Neuronal stem cell (in vitro differentiated cells): ENCODE measurements around the gene DEPDC4.

Experiments
- DNase-seq: peaks from one replicate; pipeline ENCODE4 v3.0.0-alpha.2; 2013; ENCODE audit warnings: low spot score
- H2AFZ ChIP-seq: one replicate; pipeline ENCODE4 v1.6.1; 2013; ENCODE audit warnings: mild to moderate bottlenecking, low read length, inconsistent platforms
- H2AK5ac ChIP-seq: 2 replicates; pipeline ENCODE4 v1.6.1; 2013; ENCODE audit warnings: low read depth, mild to moderate bottlenecking, inconsistent platforms, low read length, moderate library complexity, mixed read lengths
- H2BK120ac ChIP-seq: 2 replicates; pipeline ENCODE4 v1.6.1; 2013; ENCODE audit warnings: low read depth, mild to moderate bottlenecking, inconsistent platforms, low read length, moderate library complexity, mixed read lengths
- H2BK12ac ChIP-seq: one replicate; pipeline ENCODE4 v1.6.1; 2013; ENCODE audit warnings: low read length, inconsistent platforms
- H2BK15ac ChIP-seq: 2 replicates; pipeline ENCODE4 v1.6.1; 2013; ENCODE audit warnings: mild to moderate bottlenecking, low read length, inconsistent platforms, mixed read lengths
- H2BK5ac ChIP-seq: one replicate; pipeline ENCODE4 v1.6.1; 2013; ENCODE audit warnings: inconsistent platforms, mild to moderate bottlenecking, low read length, moderate library complexity
- H3K14ac ChIP-seq: one replicate; pipeline ENCODE4 v1.6.1; 2013; ENCODE audit warnings: low read length, inconsistent platforms
- H3K18ac ChIP-seq: 2 replicates; pipeline ENCODE4 v1.6.1; 2013; ENCODE audit warnings: low read length, inconsistent platforms
- H3K23ac ChIP-seq: 2 replicates; pipeline ENCODE4 v1.6.1; 2013; ENCODE audit warnings: low read depth, mild to moderate bottlenecking, mixed read lengths, low read length, inconsistent platforms; ENCODE audit not compliant: poor library complexity
- H3K27ac ChIP-seq: replicated peaks from 3 replicates; pipeline ENCODE4 v1.5.1; 2013; ENCODE audit warnings: low read length, inconsistent platforms
- H3K27me3 ChIP-seq, 3 experiments: 2 replicates each; pipeline ENCODE4 v1.6.1; 2013; ENCODE audit warnings: low read length in 3 of 3, mild to moderate bottlenecking in 2 of 3, inconsistent platforms in 1 of 3, low read depth in 1 of 3, mixed read lengths in 1 of 3, moderate library complexity in 1 of 3; ENCODE audit not compliant: control insufficient read depth in 3 of 3, insufficient read depth in 3 of 3
- H3K36me3 ChIP-seq, 2 donors: replicated peaks in 1 of 2; 2 replicates each; pipeline ENCODE4 v1.6.1; 2013; ENCODE audit warnings: low read length in 2 of 2; ENCODE audit not compliant: control insufficient read depth in 2 of 2, insufficient read depth in 2 of 2
- H3K4ac ChIP-seq: 2 replicates; pipeline ENCODE4 v1.6.1; 2013; ENCODE audit warnings: inconsistent platforms, mild to moderate bottlenecking, low read length, moderate library complexity
- H3K4me1 ChIP-seq, 2 donors: 1 replicate in 1 of 2; 2 replicates in 1 of 2; pipeline ENCODE4 v1.6.1; 2013; ENCODE audit warnings: low read length in 2 of 2, low read depth in 1 of 2; ENCODE audit not compliant: control insufficient read depth in 2 of 2, insufficient read depth in 1 of 2
- H3K4me2 ChIP-seq: one replicate; pipeline ENCODE4 v1.6.1; 2013; ENCODE audit warnings: mild to moderate bottlenecking, low read length, inconsistent platforms; ENCODE audit not compliant: insufficient read depth, poor library complexity, severe bottlenecking
- H3K4me3 ChIP-seq, 2 donors: 2 replicates each; pipeline ENCODE4 v1.5.1; 2013; ENCODE audit warnings: low read length in 2 of 2, mild to moderate bottlenecking in 2 of 2, inconsistent platforms in 1 of 2, moderate library complexity in 1 of 2
- H3K79me1 ChIP-seq: one replicate; pipeline ENCODE4 v1.6.1; 2013; ENCODE audit warnings: low read depth, mild to moderate bottlenecking, inconsistent platforms, low read length, moderate library complexity
- H3K9ac ChIP-seq: one replicate; pipeline ENCODE4 v1.6.1; 2013; ENCODE audit warnings: mild to moderate bottlenecking, low read depth, low read length, inconsistent platforms; ENCODE audit not compliant: poor library complexity
- H3K9me3 ChIP-seq, 2 donors: replicated peaks in 1 of 2; 2 replicates each; pipeline versions ENCODE3 to v1.6.1; 2013; ENCODE audit warnings: low read length in 2 of 2, mild to moderate bottlenecking in 2 of 2, inconsistent platforms in 1 of 2, low read depth in 1 of 2, mixed read lengths in 1 of 2, moderate library complexity in 1 of 2; ENCODE audit not compliant: control insufficient read depth in 2 of 2, insufficient read depth in 1 of 2
- H4K8ac ChIP-seq: one replicate; pipeline ENCODE4 v1.6.1; 2013; ENCODE audit warnings: low read depth, mild to moderate bottlenecking, inconsistent platforms, low read length, moderate library complexity
- H4K91ac ChIP-seq: one replicate; pipeline ENCODE4 v1.6.1; 2013; ENCODE audit warnings: low read length, low read depth, mild to moderate bottlenecking, inconsistent platforms; ENCODE audit not compliant: poor library complexity
- WGBS, 2 donors: extraction: QIAGEN DNeasy Blood & Tissue Kit; methylation state at CpG; one replicate each; pipeline ENCODE4 v1.1.7; 2013; ENCODE audit warnings: missing lambda C conversion rate in 2 of 2, mixed read lengths in 1 of 2; ENCODE audit not compliant: insufficient read length in 2 of 2, insufficient replicate concordance in 1 of 2; ENCODE audit errors: extremely low coverage in 2 of 2; 5-methylcytosine and 5-hydroxymethylcytosine counted together

Gene DEPDC4

GRCh38 chr12:100279607-100280244 lies 12.8 kb upstream of the DEPDC4 start:
- Histone ChIP-seq H2BK12ac (no peak overlapping the region), H2AK5ac (no peak overlapping the region), H2BK5ac (no peak overlapping the region), H4K8ac (no peak overlapping the region), H4K91ac (no peak overlapping the region), H3K4me3 (no peak overlapping the region), H3K9me3 (peaks cover 0 to 22% of the 10 kb centered on the region in 2 donors), H3K79me1 (peaks cover 3% of the 10 kb centered on the region), H3K9ac (no peak overlapping the region), H3K4me2 (no peak overlapping the region), H3K14ac (no peak overlapping the region), H2BK120ac (no peak overlapping the region), H3K36me3 (peaks cover 0 to 30% of the 10 kb centered on the region in 2 donors), H3K4ac (no peak overlapping the region), H3K23ac (no peak overlapping the region), H3K27me3 (no peaks in the 10 kb centered on the region), H2BK15ac (no peak overlapping the region), H3K4me1 (peaks cover 7 to 14% of the 10 kb centered on the region in 2 donors), H2AFZ (no peak overlapping the region), H3K27ac (peak overlapping the region; percentile 38), H3K18ac (no peak overlapping the region)
- peak; percentile 18 for DNase-seq
- no CpG with 5 or more reads among the region's 1 CpG for WGBS, 2 donors

- Histone ChIP-seq H3K79me1 (peaks cover 3% of the 10 kb centered on the region), H2AFZ (no peak overlapping the region), H3K9me3 (peaks cover 0 to 22% of the 10 kb centered on the region in 2 donors), H3K4me2 (no peak overlapping the region), H3K36me3 (peaks cover 0 to 28% of the 10 kb centered on the region in 2 donors), H2BK5ac (no peak overlapping the region), H3K18ac (no peak overlapping the region), H3K4ac (no peak overlapping the region), H3K9ac (no peak overlapping the region), H3K27me3 (no peaks in the 10 kb centered on the region), H2BK12ac (no peak overlapping the region), H3K23ac (no peak overlapping the region), H3K14ac (no peak overlapping the region), H3K4me3 (no peak overlapping the region), H2BK15ac (no peak overlapping the region), H2AK5ac (no peak overlapping the region), H3K4me1 (peaks cover 7 to 14% of the 10 kb centered on the region in 2 donors), H2BK120ac (no peak overlapping the region), H3K27ac (peak overlapping the region; percentile 30), H4K8ac (no peak overlapping the region), H4K91ac (no peak overlapping the region)
- DNase-seq = no peak
- WGBS, 2 donors = no CpG with 5 or more reads among the region's 7 CpGs
Observed at GRCh38 chr12:100279159-100279558, 12.3 kb upstream of the DEPDC4 start.

GRCh38 chr12:100274291-100274690 lies 7.4 kb upstream of the DEPDC4 start:
- Histone ChIP-seq H2BK15ac (no peak overlapping the region), H3K27me3 (no peaks in the 10 kb centered on the region), H3K23ac (no peak overlapping the region), H3K18ac (no peak overlapping the region), H3K4me2 (no peak overlapping the region), H2AK5ac (no peak overlapping the region), H3K4me3 (no peak overlapping the region), H3K4ac (no peak overlapping the region), H4K91ac (no peak overlapping the region), H2BK5ac (no peak overlapping the region), H2AFZ (no peak overlapping the region), H3K4me1 (peaks cover 3 to 4% of the 10 kb centered on the region in 2 donors), H4K8ac (no peak overlapping the region), H3K27ac (no peak overlapping the region), H2BK12ac (no peak overlapping the region), H3K14ac (no peak overlapping the region), H3K9ac (no peak overlapping the region), H2BK120ac (no peak overlapping the region), H3K79me1 (peaks cover 2% of the 10 kb centered on the region), H3K36me3 (peaks cover 0 to 35% of the 10 kb centered on the region in 2 donors), H3K9me3 (peaks cover 0 to 18% of the 10 kb centered on the region in 2 donors)
- no CpG with 5 or more reads among the region's 2 CpGs for WGBS, 2 donors
- DNase-seq = no peak

- no peak overlapping the region for H3K14ac ChIP-seq
- no peak overlapping the region for H2BK15ac ChIP-seq
- no peak overlapping the region for H3K18ac ChIP-seq
- no peak overlapping the region for H3K9ac ChIP-seq
- H3K27ac ChIP-seq = no peak overlapping the region
- H4K91ac ChIP-seq = no peak overlapping the region
- H4K8ac ChIP-seq = no peak overlapping the region
- H3K4ac ChIP-seq = no peak overlapping the region
- H2AFZ ChIP-seq = no peak overlapping the region
- no peak overlapping the region for H3K4me3 ChIP-seq
- no peak overlapping the region for H2BK5ac ChIP-seq
- no peak overlapping the region for H3K23ac ChIP-seq
- peaks cover 0 to 37% of the 10 kb centered on the region in 2 donors for H3K36me3 ChIP-seq
- DNase-seq = no peak
- peaks cover 0 to 18% of the 10 kb centered on the region in 2 donors for H3K9me3 ChIP-seq
- no peaks in the 10 kb centered on the region for H3K27me3 ChIP-seq
- H3K4me2 ChIP-seq = no peak overlapping the region
- peaks cover 2 to 3% of the 10 kb centered on the region in 2 donors for H3K4me1 ChIP-seq
- WGBS, 2 donors = no CpG with 5 or more reads among the region's 4 CpGs
- H3K79me1 ChIP-seq = peaks cover 2% of the 10 kb centered on the region
- no peak overlapping the region for H2BK12ac ChIP-seq
- H2AK5ac ChIP-seq = no peak overlapping the region
- no peak overlapping the region for H2BK120ac ChIP-seq
Observed at GRCh38 chr12:100273782-100274181, 6.9 kb upstream of the DEPDC4 start.
